GM19463 (cell line): ENCODE data around the gene SCN9A.

ENCODE experiments used
- ATAC-seq: cut with Tn5 transposase; IDR thresholded peaks from one replicate; pipeline ENCODE4 v1.9.1; 2021; ENCODE audit warnings: mild to moderate bottlenecking, moderate library complexity; ENCODE audit not compliant: unreplicated experiment

Gene SCN9A

DNA sequence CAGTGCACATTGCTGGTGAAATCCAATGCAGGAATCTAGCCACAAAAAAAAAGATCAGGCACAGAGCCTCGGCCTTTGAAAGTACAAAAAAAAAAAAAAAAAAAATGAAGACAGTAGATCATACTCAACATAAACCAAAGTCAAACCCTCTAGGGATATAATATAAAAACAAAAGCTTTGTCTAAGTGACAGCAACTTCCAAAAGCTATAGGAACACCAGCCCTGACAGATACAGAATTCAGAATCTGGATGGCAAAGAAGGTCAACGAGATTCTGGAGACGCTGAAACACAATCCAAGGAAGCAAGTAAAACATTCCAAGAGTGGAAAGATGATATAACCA is 194.0 kb downstream of the SCN9A start:
- no peak for ATAC-seq

DNA sequence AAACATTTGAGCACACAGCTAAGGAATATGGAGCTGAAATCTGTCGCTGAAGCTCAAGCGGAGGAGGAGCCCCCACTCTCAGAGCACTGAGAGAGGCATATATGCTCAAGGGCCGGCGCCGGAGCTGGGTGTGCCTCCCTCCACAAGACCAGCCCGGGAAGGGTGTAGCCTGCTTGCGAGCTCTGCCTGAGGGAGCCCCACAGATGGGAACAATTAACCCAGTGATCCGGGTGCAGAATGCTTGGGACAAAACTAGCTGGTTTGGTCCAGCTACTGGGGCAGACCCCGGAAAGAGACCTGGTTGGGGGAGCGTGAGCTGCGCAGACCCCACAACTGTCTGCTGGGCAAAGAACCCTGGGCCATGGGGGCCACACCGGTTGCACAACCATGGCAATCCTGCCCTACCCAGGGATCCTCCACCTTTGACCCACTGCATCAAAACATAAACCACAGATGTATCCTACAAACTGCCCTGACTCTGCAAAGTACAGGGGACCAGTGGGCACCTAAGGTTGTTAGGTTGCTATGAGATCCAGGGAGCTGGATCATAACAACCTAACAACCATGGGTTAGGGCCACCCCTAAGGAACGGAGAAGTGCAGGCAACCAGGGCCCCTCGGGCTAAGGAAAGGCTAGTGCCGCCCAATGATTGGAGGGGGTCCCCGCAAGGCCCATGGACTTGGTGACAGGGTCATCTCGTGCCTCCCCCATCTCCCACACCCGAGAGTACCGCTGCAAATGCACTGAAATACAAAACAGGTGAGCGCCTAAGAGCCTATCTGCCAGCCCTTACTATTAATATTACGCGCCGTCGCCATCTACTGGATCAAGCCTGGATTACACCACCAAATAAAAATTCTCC is 194.6 kb downstream of the SCN9A start:
- peak; percentile 90 for ATAC-seq

DNA sequence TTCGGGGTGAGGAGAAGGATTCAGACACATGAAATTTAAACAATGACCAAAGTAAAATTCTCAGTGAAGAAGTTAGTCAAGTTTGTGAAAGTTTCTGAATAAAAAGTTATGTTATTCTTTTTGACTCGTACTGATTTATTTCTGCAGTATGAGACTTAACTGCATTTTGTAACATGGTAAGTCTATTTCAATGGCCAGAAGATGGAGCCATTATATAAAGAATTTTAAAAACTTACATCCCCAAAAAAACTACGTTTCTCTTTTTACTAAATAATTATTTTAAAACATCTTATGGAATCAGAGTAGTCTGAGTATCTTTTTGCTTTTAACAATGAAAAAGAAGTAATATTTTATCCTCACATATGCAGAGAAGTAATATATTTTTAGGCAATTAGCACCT is 196.5 kb downstream of the SCN9A start:
- ATAC-seq, result no peak

DNA sequence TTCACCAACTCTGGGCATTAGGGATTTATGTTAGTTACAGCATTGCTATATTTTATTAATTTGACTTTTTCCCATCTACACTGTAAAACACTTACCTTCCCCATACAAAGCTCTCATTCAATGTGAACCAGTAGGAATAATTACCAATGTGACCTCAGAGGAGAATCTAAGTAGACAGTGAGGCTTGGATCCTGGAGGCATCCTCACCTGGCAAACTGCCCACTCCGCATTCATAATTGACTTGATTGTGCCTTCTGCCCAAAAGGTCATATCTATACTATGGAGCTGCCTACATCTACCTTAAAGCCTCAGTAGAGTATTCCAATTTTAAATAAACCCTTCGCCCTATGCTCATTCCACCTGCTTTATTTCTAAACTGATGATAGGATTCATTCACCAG is 202.5 kb downstream of the SCN9A start:
- no peak for ATAC-seq

DNA sequence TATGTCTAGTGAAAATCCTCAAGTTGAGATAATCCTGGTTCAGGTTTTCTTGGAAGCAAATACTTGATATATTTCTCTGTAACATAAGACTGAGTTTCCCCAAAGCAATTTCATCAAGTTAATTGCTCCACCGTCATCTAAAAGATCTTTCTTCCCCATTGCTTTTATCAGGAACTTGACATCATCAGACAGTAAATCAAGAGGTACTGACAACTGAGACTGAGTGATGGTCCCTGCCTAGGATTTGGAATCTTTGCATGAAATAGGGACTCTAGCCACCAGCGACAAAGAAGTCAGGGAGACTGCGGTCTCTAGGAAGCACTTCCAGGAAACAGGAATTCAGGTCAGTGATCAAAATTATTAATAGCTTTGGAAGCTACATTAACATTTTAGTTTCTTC is 204.5 kb downstream of the SCN9A start:
- no peak for ATAC-seq

DNA sequence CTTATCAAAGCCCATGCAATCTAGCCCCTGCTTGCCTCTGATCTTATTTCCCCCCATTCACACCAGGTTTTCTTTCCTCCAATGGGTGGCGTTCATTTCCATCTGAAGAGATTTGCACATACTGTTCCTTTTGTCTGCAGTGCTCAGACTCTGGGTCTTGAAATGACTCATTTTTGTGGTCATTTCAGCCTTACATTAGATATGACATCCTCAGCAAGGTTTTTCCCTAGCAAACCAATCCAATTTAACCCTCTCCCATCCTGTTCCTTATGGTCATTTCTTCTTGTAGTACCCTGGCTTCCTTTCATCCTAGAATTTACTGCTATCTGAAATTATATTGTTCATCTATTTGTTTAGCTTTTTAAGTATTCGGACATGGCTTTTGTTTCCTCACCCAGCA is 205.4 kb downstream of the SCN9A start:
- ATAC-seq, result peak; percentile 81

DNA sequence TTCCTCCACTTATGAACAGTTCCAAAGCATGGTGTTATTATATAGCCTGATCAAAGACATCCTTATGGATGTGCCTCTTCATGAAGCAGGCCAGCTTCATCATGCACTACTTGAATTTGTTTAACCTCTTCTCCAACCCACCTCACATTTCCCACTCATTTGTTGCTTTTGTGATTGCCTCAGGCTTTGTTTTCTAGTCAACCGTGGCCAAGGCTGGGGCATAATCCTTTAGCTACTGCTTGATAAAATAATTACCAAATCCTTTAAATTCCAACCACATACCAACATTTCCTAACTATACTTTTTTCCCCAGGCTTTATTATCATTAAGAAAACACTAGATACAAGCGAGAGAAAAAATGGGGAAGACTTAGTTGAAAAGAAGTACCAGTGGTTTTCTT is 208.3 kb downstream of the SCN9A start:
- ATAC-seq, result no peak

DNA sequence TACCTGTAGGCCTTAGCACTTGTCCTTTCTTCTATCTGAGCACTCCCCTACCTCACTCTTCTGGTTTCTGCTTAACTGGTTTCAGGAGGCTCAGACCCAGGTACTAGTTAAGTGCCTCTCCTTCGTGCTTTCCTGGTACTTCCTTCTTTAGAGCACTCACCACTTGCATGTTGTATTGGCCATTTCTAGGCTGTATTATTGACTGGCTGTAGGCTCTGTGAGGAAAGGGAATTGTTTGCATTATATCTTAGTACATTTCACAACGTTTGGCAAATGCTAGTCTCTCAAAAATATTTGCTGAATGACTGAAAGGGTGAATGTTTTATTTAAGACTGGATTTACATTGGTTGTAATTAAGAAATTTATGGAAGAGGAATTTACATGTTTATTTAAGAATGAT is 212.0 kb downstream of the SCN9A start:
- ATAC-seq, result no peak

DNA sequence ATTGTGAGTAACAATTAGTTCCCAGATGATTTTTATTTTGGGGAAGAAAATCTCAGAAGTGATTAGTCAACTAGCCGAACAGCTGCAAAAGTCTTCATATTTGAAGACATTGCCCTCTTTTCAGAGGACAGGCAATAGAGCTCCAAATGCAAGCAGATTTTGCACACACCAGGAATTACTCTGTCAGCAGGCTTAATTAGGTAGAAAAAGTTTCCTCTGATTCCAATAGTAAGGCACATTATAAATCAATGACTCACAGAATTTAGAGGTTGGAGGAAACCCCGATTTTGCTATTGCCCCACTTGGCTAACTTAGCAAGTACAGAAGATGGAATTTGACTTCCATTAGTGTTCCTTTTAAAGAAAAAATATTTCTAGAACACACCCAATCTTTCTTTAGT is 217.2 kb downstream of the SCN9A start:
- no peak for ATAC-seq

DNA sequence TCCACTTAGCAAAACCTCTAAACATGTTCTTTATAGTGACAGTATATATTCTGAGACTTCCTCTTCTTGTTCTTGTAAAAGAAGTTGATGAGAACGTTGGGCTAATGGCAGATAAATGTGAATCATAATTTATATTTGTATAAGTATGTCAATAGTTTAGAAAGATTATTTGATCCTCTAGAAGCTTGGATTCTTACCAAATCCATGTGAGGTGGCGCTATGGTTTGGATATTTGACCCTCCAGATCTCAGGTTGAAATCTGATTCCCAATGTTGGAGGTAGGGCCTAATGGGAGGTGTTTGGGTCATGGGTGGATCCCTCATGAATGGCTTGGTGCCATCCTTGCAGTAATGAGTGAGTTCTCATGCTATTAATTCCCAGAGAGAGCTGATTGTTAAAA is 218.2 kb downstream of the SCN9A start:
- ATAC-seq, result no peak

DNA sequence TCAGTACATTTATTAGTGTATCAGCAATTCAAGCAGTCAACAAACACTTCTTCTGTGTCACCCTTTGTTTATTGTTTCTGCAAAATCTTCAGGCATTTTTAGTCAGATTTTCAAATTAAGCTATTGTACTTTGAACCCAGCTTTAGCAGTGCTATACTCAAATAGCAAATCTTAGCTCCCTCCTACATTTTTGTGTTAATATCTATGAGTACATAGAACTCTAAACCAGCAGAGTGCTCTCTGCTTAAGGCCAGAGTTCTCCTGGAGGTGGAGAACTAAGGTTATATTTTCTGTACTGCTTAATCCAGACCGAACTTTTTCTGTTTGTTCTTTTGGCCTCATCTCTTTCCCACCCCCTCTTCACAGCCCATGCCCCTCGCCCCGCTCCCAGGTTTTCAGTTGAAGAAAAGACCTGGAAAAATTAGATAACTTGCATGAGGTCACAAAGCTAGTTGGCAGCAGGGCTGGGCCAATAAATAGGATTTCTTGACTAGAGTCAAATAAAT is 218.7 kb downstream of the SCN9A start:
- ATAC-seq, result no peak

DNA sequence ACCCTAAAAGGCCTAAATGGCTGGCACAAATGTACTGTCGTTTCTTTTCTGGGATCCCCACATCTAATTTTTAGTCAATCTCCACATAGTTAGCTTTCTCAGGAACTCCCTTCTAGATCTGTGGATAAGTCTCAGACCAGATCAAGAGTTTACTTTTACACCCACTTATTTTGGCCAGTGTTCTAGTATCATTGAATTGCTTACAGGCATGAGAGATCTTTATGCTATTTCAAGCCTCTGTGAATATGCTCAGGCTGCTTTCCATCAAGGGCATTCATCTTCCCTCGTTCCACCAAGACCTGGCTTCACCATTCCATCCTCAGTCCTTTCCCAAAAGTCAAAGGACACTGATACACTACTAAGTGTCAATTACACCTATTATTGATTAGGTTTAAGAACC is 220.2 kb downstream of the SCN9A start:
- ATAC-seq, result no peak

DNA sequence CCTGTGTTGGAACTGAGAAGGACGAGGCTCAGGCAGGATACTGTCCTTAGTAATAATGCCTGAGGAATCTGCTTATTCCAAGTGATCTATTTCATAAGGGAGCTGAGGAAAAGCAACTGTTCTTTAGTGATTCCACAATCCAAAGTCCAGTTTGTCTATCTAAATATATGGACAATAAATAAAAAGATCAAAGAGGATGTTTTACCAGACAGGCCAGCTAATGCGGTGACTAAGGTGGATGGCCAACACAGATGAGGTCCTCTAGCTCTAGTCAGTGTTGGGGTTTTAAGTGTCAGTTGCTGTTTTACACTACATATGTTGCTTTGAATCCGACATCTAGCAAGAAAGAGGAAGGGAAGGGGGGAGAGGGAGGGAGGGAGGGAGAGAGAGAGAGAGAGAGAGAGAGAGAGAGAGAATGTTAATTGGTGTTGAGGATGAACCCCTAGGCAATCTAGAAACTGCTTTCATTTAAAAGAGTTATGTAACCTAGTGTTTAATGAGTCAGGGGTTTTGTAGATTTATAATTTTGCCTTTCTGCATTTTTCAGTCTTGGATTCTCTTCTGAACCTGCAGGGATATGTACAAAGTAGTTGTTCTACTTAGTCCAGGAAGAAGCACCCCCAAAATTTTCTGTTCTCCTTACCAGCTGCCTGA is 220.9 kb downstream of the SCN9A start:
- ATAC-seq, result no peak

DNA sequence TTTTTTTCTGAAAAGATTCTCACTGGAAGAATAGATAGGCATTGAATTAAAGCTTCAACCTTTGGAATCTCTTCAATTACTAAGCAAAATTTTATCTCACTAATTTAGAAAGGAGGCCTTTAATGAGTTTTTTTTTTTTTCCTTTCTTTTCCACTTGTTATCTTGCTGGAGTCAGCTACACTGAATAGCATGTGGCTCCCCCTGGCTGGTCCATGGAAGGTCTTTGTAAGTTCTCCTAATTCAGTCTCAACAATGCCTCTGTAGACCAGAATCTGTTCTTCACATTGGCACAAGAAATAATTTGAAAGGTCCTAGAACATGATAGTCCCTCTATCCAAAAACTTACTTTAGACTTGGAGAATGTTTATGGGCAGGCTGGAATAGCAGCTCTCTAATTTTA is 223.7 kb downstream of the SCN9A start:
- no peak for ATAC-seq

DNA sequence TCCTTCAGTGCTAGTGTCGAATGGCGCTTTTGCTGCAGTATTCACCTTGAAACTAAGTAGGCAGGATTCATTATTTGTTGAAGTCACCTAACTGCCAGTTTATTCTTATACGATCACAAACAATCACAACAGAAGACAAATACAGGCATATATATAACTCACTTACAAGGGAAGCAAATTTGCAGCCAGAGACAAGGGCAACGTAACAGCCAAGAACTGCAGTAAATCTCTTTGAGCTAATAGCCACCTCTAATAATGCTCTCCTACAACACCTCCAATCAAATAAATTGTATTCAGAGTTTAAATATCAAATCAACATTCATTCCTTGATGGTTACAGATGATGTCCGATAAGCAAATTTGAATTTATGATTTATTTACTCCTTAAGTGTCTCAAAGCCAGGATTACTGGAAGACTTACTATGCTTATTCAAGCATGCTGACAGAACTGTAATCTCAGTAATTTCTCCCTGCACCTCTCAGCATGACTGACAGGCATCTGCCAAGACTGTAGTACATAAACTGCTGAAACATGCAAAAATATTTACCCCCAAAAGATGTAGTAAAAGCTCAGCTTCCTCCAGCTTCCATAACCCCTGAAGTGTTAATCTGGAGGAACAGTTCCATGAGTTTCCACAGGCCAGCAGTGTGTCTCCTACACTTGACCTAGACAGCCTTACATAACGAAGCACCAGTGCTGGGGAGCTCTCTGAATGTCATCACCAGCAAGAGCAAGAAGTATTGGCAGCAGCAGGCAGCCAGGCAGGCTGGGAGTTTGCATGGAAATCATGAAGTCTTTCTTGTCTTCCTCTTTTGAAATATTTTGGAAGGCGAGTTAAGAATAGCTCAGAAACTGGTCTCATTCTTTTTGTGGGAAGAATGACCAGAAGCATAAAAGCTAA is 227.0 kb downstream of the SCN9A start:
- ATAC-seq, result no peak

DNA sequence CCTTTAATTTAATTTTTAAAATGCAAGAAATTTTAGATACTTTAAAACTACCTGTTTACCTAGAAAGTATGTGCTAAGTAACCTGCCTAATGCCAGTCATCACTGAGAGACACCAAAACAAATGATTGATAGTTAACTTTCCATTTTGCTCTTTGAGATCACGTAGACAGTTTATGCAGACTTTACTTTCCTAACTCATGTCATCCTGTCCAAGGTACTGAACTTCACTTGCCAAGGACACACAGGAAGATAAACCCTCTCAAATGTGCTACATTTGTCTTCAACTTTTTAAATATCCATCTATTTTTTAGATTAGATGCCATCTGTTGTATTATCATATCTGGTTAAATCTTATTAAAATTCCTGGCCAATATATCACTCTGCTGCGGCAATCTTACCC is 227.9 kb downstream of the SCN9A start:
- ATAC-seq, result no peak
